KMS-11 (cell line): ENCODE measurements around the gene DAD1.

Source experiments
- H2AFZ ChIP-seq: fragments of 200-600 bp; sonication (generic); 2 replicates; pipeline ENCODE4 v1.6.1; 2016; ENCODE audit warnings: antibody characterized with exemption, mixed run types, low read depth
- H3K27ac ChIP-seq: fragments of 200-600 bp; sonication (generic); 2 replicates; pipeline ENCODE4 v1.6.1; 2016; ENCODE audit warnings: mild to moderate bottlenecking, mixed run types
- H3K27me3 ChIP-seq: fragments of 200-600 bp; sonication (generic); 2 replicates; pipeline ENCODE4 v1.6.1; 2017; ENCODE audit warnings: mild to moderate bottlenecking, low read depth, mixed run types, moderate library complexity; ENCODE audit not compliant: insufficient read depth
- H3K36me3 ChIP-seq: fragments of 200-600 bp; sonication (generic); 2 replicates; pipeline ENCODE4 v1.6.1; 2017; ENCODE audit warnings: mild to moderate bottlenecking, mixed run types; ENCODE audit not compliant: insufficient read depth
- H3K4me1 ChIP-seq: fragments of 200-600 bp; sonication (generic); 2 replicates; pipeline ENCODE4 v1.6.1; 2016; ENCODE audit warnings: mild to moderate bottlenecking, low read depth, mixed run types; ENCODE audit not compliant: poor library complexity, severe bottlenecking
- H3K4me2 ChIP-seq: fragments of 200-600 bp; sonication (generic); 2 replicates; pipeline ENCODE4 v1.7.0; 2016; ENCODE audit warnings: mild to moderate bottlenecking, mixed run types
- H3K4me3 ChIP-seq: fragments of 200-600 bp; sonication (generic); IDR thresholded peaks from 2 replicates; pipeline ENCODE4 v1.6.1; 2017; ENCODE audit warnings: low read depth, low read length, mixed read lengths; ENCODE audit not compliant: insufficient read depth
- H3K79me2 ChIP-seq: fragments of 200-600 bp; sonication (generic); 2 replicates; pipeline ENCODE4 v1.6.1; 2016; ENCODE audit warnings: low read depth, mixed run types; ENCODE audit not compliant: insufficient read depth
- H3K9ac ChIP-seq: fragments of 200-600 bp; sonication (generic); 2 replicates; pipeline ENCODE4 v1.6.1; 2016; ENCODE audit warnings: mild to moderate bottlenecking, mixed run types
- H4K20me1 ChIP-seq: fragments of 200-600 bp; sonication (generic); 2 replicates; pipeline ENCODE4 v1.6.1; 2016; ENCODE audit warnings: mild to moderate bottlenecking, mixed run types; ENCODE audit not compliant: insufficient read depth
- TF ChIP-seq, protein P1 (sequence below): fragments of 200-600 bp; sonication (generic); conservative IDR thresholded peaks from 2 replicates; pipeline ENCODE4 v1.6.1; 2017; ENCODE audit warnings: low read depth, mild to moderate bottlenecking, antibody characterized with exemption, low read length, moderate library complexity, mixed read lengths

The DAD1 gene

DNA sequence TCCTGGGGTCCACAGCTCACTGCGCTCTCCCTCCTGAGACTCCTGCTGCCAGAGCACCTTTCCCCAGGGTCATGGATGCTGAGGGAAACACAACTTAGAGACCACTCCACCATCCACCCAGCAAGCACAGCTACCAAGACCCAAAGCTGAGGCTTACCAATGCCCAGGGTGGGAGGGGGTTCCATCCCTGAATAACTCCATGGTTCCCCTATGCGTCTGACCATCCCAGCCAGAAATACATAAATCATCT is 36.3 kb downstream of the DAD1 start:
- H2AFZ ChIP-seq: no peak overlapping the region
- no peaks in the 10 kb centered on the region for H3K36me3 ChIP-seq
- peaks cover 85% of the 10 kb centered on the region for H3K4me1 ChIP-seq
- no peak overlapping the region for H3K9ac ChIP-seq
- TF ChIP-seq, protein P1, sequence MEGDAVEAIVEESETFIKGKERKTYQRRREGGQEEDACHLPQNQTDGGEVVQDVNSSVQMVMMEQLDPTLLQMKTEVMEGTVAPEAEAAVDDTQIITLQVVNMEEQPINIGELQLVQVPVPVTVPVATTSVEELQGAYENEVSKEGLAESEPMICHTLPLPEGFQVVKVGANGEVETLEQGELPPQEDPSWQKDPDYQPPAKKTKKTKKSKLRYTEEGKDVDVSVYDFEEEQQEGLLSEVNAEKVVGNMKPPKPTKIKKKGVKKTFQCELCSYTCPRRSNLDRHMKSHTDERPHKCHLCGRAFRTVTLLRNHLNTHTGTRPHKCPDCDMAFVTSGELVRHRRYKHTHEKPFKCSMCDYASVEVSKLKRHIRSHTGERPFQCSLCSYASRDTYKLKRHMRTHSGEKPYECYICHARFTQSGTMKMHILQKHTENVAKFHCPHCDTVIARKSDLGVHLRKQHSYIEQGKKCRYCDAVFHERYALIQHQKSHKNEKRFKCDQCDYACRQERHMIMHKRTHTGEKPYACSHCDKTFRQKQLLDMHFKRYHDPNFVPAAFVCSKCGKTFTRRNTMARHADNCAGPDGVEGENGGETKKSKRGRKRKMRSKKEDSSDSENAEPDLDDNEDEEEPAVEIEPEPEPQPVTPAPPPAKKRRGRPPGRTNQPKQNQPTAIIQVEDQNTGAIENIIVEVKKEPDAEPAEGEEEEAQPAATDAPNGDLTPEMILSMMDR: no peak
- no peak overlapping the region for H3K4me2 ChIP-seq
- H3K27me3 ChIP-seq: no peaks in the 10 kb centered on the region
- no peaks in the 10 kb centered on the region for H4K20me1 ChIP-seq
- no peak overlapping the region for H3K27ac ChIP-seq
- no peaks in the 10 kb centered on the region for H3K79me2 ChIP-seq
- H3K4me3 ChIP-seq: no peak overlapping the region

GRCh38 chr14:22552001-22552826 is 36.8 kb downstream of the DAD1 start:
- no peak overlapping the region; the same call in 1 of the 2 replicates for H3K27ac ChIP-seq
- TF ChIP-seq, protein P1: no peak
- H3K4me1 ChIP-seq: peaks cover 84% of the 10 kb centered on the region
- no peak overlapping the region for H3K9ac ChIP-seq
- H4K20me1 ChIP-seq: no peaks in the 10 kb centered on the region
- H3K36me3 ChIP-seq: no peaks in the 10 kb centered on the region
- no peak overlapping the region for H2AFZ ChIP-seq
- no peaks in the 10 kb centered on the region for H3K27me3 ChIP-seq
- no peak overlapping the region for H3K4me3 ChIP-seq
- H3K4me2 ChIP-seq: peak overlapping the region; percentile 9; the same call in 1 of the 2 replicates
- no peaks in the 10 kb centered on the region for H3K79me2 ChIP-seq

DNA sequence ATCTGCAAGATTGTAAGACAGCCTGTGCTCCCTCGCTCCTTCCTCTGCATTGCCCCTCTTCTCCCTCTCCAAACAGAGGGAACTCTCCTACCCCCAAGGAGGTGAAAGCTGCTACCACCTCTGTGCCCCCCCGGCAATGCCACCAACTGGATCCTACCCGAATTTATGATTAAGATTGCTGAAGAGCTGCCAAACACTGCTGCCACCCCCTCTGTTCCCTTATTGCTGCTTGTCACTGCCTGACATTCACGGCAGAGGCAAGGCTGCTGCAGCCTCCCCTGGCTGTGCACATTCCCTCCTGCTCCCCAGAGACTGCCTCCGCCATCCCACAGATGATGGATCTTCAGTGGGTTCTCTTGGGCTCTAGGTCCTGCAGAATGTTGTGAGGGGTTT is 37.4 kb downstream of the DAD1 start:
- Histone ChIP-seq H3K27me3 (no peaks in the 10 kb centered on the region), H2AFZ (no peak overlapping the region), H3K9ac (no peak overlapping the region), H3K4me3 (no peak overlapping the region), H3K4me2 (peak overlapping the region; percentile 88; the same call in 1 of the 2 replicates), H3K79me2 (no peaks in the 10 kb centered on the region), H3K36me3 (no peaks in the 10 kb centered on the region), H3K27ac (peak overlapping the region; percentile 88; the same call in 1 of the 2 replicates), H4K20me1 (no peaks in the 10 kb centered on the region), H3K4me1 (peaks cover 84% of the 10 kb centered on the region)
- TF ChIP-seq, protein P1: no peak

DNA sequence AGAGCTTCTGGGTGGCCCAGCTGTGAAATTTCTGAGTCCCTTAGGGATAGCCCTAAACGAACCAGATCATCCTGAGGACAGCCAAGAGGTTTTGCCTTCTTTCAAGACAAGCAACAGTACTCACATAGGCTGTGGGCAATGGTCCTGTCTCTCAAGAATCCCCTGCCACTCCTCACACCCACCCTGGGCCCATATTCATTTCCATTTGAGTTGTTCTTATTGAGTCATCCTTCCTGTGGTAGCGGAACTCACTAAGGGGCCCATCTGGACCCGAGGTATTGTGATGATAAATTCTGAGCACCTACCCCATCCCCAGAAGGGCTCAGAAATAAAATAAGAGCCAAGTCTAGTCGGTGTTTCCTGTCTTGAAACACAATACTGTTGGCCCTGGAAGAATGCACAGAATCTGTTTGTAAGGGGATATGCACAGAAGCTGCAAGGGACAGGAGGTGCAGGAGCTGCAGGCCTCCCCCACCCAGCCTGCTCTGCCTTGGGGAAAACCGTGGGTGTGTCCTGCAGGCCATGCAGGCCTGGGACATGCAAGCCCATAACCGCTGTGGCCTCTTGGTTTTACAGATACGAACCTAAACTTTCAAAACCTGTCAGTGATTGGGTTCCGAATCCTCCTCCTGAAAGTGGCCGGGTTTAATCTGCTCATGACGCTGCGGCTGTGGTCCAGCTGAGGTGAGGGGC is 38.9 kb downstream of the DAD1 start:
- peak overlapping the region; percentile 43; the same call in 1 of the 2 replicates for H3K9ac ChIP-seq
- no peaks in the 10 kb centered on the region for H3K36me3 ChIP-seq

More for the DNA sequence above, 38.9 kb downstream of the DAD1 start:
- H3K4me1 ChIP-seq: peaks cover 75% of the 10 kb centered on the region
- peak overlapping the region; percentile 88 for H3K4me2 ChIP-seq
- H3K79me2 ChIP-seq: no peaks in the 10 kb centered on the region
- no peaks in the 10 kb centered on the region for H4K20me1 ChIP-seq
- no peak overlapping the region for H3K4me3 ChIP-seq
- peak overlapping the region; percentile 88 for H3K27ac ChIP-seq
- no peaks in the 10 kb centered on the region for H3K27me3 ChIP-seq
- TF ChIP-seq, protein P1: no peak
- peak overlapping the region; percentile 47 for H2AFZ ChIP-seq
